Activated naive CD8-positive, alpha-beta T cell treated with anti-CD3 and anti-CD28 coated beads, Interleukin-2, amount 50 U/mL, for 24 hours (primary cell): ENCODE data around the gene THAP4.

ENCODE experiments used
- ATAC-seq: fragments of 150-1000 bp; cut with Tn5 transposase; one replicate; pipeline ENCODE4 v1.10.0; 2021
- DNase-seq: peaks from one replicate; pipeline ENCODE4 v3.0.0; 2021
- H3K27ac Mint-ChIP-seq: one replicate; pipeline ENCODE4 v1.8.0; 2021; ENCODE audit warnings: mild to moderate bottlenecking, mixed read lengths
- H3K27me3 Mint-ChIP-seq: one replicate; pipeline ENCODE4 v1.8.0; 2021; ENCODE audit warnings: mixed read lengths
- H3K36me3 Mint-ChIP-seq: one replicate; pipeline ENCODE4 v1.8.0; 2021; ENCODE audit warnings: low read depth, mixed read lengths
- H3K4me1 Mint-ChIP-seq: one replicate; pipeline ENCODE4 v1.8.0; 2021; ENCODE audit warnings: mixed read lengths
- H3K4me3 Mint-ChIP-seq: one replicate; pipeline ENCODE4 v1.8.0; 2021; ENCODE audit warnings: mild to moderate bottlenecking, moderate library complexity, mixed read lengths
- H3K9me3 Mint-ChIP-seq: one replicate; pipeline ENCODE4 v1.8.0; 2021; ENCODE audit warnings: mixed read lengths

The THAP4 gene

GRCh38 chr2:241541564-241542277, 95.2 kb downstream of the THAP4 start:
- Mint-ChIP-seq H3K27me3 (peaks cover 28% of the 10 kb centered on the region), H3K4me1 (peaks cover 3% of the 10 kb centered on the region), H3K4me3 (no peak overlapping the region), H3K36me3 (no peaks in the 10 kb centered on the region), H3K9me3 (no peaks in the 10 kb centered on the region), H3K27ac (no peak overlapping the region)
- DNase-seq, result no peak
- no peak for ATAC-seq

- no peak overlapping the region for H3K27ac Mint-ChIP-seq
- no peak overlapping the region for H3K4me3 Mint-ChIP-seq
- DNase-seq, result peak; percentile 70
- peak; percentile 60 for ATAC-seq
- H3K27me3 Mint-ChIP-seq, result peaks cover 28% of the 10 kb centered on the region
- H3K9me3 Mint-ChIP-seq, result no peaks in the 10 kb centered on the region
- H3K36me3 Mint-ChIP-seq, result no peaks in the 10 kb centered on the region
- H3K4me1 Mint-ChIP-seq, result peaks cover 3% of the 10 kb centered on the region
Measured at GRCh38 chr2:241540771-241541561, 96.0 kb downstream of the THAP4 start.

GRCh38 chr2:241540401-241540770, 96.6 kb downstream of the THAP4 start:
- H3K4me3 Mint-ChIP-seq, result no peak overlapping the region

GRCh38 chr2:241539616-241540374, 97.2 kb downstream of the THAP4 start:
- H3K36me3 Mint-ChIP-seq, result no peaks in the 10 kb centered on the region

More at GRCh38 chr2:241540401-241540770, 96.6 kb downstream of the THAP4 start:
- H3K36me3 Mint-ChIP-seq, result no peaks in the 10 kb centered on the region
- H3K27ac Mint-ChIP-seq, result no peak overlapping the region
- H3K9me3 Mint-ChIP-seq, result no peaks in the 10 kb centered on the region
- peaks cover 3% of the 10 kb centered on the region for H3K4me1 Mint-ChIP-seq
- no peak for ATAC-seq
- peaks cover 28% of the 10 kb centered on the region for H3K27me3 Mint-ChIP-seq
- DNase-seq, result no peak

GRCh38 chr2:241538838-241539615, 97.9 kb downstream of the THAP4 start:
- no peak overlapping the region for H3K27ac Mint-ChIP-seq
- H3K4me3 Mint-ChIP-seq, result no peak overlapping the region

More at GRCh38 chr2:241539616-241540374, 97.2 kb downstream of the THAP4 start:
- DNase-seq, result no peak
- no peak overlapping the region for H3K4me3 Mint-ChIP-seq
- H3K27ac Mint-ChIP-seq, result no peak overlapping the region
- peaks cover 3% of the 10 kb centered on the region for H3K4me1 Mint-ChIP-seq
- H3K9me3 Mint-ChIP-seq, result no peaks in the 10 kb centered on the region
- peaks cover 28% of the 10 kb centered on the region for H3K27me3 Mint-ChIP-seq
- no peak for ATAC-seq

GRCh38 chr2:241535871-241536655, 100.9 kb downstream of the THAP4 start:
- peaks cover 13% of the 10 kb centered on the region for H3K27me3 Mint-ChIP-seq
- no peak for DNase-seq

More at GRCh38 chr2:241538838-241539615, 97.9 kb downstream of the THAP4 start:
- peaks cover 3% of the 10 kb centered on the region for H3K4me1 Mint-ChIP-seq
- no peaks in the 10 kb centered on the region for H3K36me3 Mint-ChIP-seq
- no peak for DNase-seq
- H3K27me3 Mint-ChIP-seq, result peaks cover 28% of the 10 kb centered on the region
- no peak for ATAC-seq
- H3K9me3 Mint-ChIP-seq, result no peaks in the 10 kb centered on the region

GRCh38 chr2:241534701-241535375, 102.1 kb downstream of the THAP4 start:
- H3K27me3 Mint-ChIP-seq, result peaks cover 6% of the 10 kb centered on the region
- DNase-seq, result no peak

More at GRCh38 chr2:241535871-241536655, 100.9 kb downstream of the THAP4 start:
- Mint-ChIP-seq H3K4me3 (no peak overlapping the region), H3K27ac (no peak overlapping the region), H3K9me3 (no peaks in the 10 kb centered on the region), H3K36me3 (no peaks in the 10 kb centered on the region), H3K4me1 (peaks cover 3% of the 10 kb centered on the region)
- no peak for ATAC-seq

More at GRCh38 chr2:241534701-241535375, 102.1 kb downstream of the THAP4 start:
- no peak overlapping the region for H3K27ac Mint-ChIP-seq
- H3K36me3 Mint-ChIP-seq, result no peaks in the 10 kb centered on the region
- no peaks in the 10 kb centered on the region for H3K9me3 Mint-ChIP-seq
- H3K4me3 Mint-ChIP-seq, result no peak overlapping the region
- no peak for ATAC-seq
- no peaks in the 10 kb centered on the region for H3K4me1 Mint-ChIP-seq
